CD14-positive monocyte (primary cell): ENCODE measurements around the gene ABHD11. TPM values are rescaled to one million over a fixed set of nuclear protein-coding genes. Genes with fewer than 3 reads are reported as not detected.

Experiments
- DNase-seq, 3 donors: peaks; one replicate each; pipeline ENCODE4 v3.0.0-alpha.2; 2011 to 2022
- H2AFZ ChIP-seq: 2 replicates; pipeline ENCODE4 v1.6.0; 2012; ENCODE audit warnings: mild to moderate bottlenecking, low read depth, low read length, inconsistent platforms; ENCODE audit not compliant: insufficient read depth, poor library complexity, severe bottlenecking
- H3K27ac ChIP-seq, 2 donors: 1 replicate in 1 of 2; 2 replicates in 1 of 2; pipeline ENCODE4 v1.5.1; 2012 to 2013; ENCODE audit warnings: low read length in 2 of 2, control low read depth in 1 of 2, inconsistent platforms in 1 of 2, low read depth in 1 of 2, mild to moderate bottlenecking in 1 of 2
- H3K27me3 ChIP-seq, 2 donors: one replicate each; pipeline versions ENCODE4 v1.6.0 to v1.6.1; 2011 to 2013; ENCODE audit warnings: low read length in 2 of 2; ENCODE audit not compliant: control insufficient read depth in 2 of 2, insufficient read depth in 2 of 2
- H3K36me3 ChIP-seq, 2 donors: replicated peaks in 1 of 2; 1 replicate in 1 of 2; 2 replicates in 1 of 2; pipeline versions ENCODE4 v1.5.1 to v1.6.1; 2012 to 2013; ENCODE audit warnings: low read length in 2 of 2, control low read depth in 1 of 2, inconsistent platforms in 1 of 2, mild to moderate bottlenecking in 1 of 2; ENCODE audit not compliant: insufficient read depth in 2 of 2, control insufficient read depth in 1 of 2
- H3K4me1 ChIP-seq, 2 donors: 1 replicate in 1 of 2; 2 replicates in 1 of 2; pipeline versions ENCODE4 v1.5.1 to v1.6.1; 2012 to 2013; ENCODE audit warnings: low read length in 2 of 2, control low read depth in 1 of 2, inconsistent platforms in 1 of 2, mild to moderate bottlenecking in 1 of 2, moderate library complexity in 1 of 2; ENCODE audit not compliant: insufficient read depth in 2 of 2, control insufficient read depth in 1 of 2
- H3K4me2 ChIP-seq: replicated peaks from 2 replicates; pipeline ENCODE3; 2012; ENCODE audit warnings: low read length, moderate library complexity, mild to moderate bottlenecking; ENCODE audit not compliant: poor library complexity, severe bottlenecking; ENCODE audit errors: extremely low read depth
- H3K4me3 ChIP-seq, 3 experiments: fragments of 200-600 bp in 1 of 3; sonication (generic) in 1 of 3; replicated peaks in 1 of 3; 1 replicate in 2 of 3; 2 replicates in 1 of 3; pipeline ENCODE4 v1.5.1; 2011 to 2013; ENCODE audit warnings: low read length in 3 of 3, mild to moderate bottlenecking in 3 of 3, control low read depth in 2 of 3, low read depth in 2 of 3, inconsistent platforms in 1 of 3, moderate library complexity in 1 of 3
- H3K79me2 ChIP-seq: 2 replicates; pipeline ENCODE4 v1.6.0; 2012; ENCODE audit warnings: mild to moderate bottlenecking, control low read depth, inconsistent platforms, low read length, moderate library complexity; ENCODE audit not compliant: insufficient read depth
- H3K9ac ChIP-seq: 2 replicates; pipeline ENCODE4 v1.6.0; 2017; ENCODE audit warnings: low read length, mild to moderate bottlenecking; ENCODE audit not compliant: insufficient read depth, poor library complexity, severe bottlenecking
- H3K9me3 ChIP-seq, 2 donors: replicated peaks in 1 of 2; 1 replicate in 1 of 2; 2 replicates in 1 of 2; pipeline versions ENCODE4 v1.5.1 to v1.6.1; 2012 to 2013; ENCODE audit warnings: low read length in 2 of 2, control low read depth in 1 of 2; ENCODE audit not compliant: control insufficient read depth in 1 of 2, insufficient read depth in 1 of 2
- H4K20me1 ChIP-seq: 2 replicates; pipeline ENCODE4 v1.6.0; 2012; ENCODE audit warnings: mild to moderate bottlenecking, low read length, control low read depth, moderate library complexity; ENCODE audit not compliant: insufficient read depth
- H3K27ac Mint-ChIP-seq, 7 donors: one replicate each; pipeline ENCODE4 v1.8.0; 2020; ENCODE audit warnings: mild to moderate bottlenecking in 7 of 7, mixed read lengths in 7 of 7, moderate library complexity in 6 of 7, inconsistent platforms in 2 of 7
- H3K27me3 Mint-ChIP-seq, 3 donors: one replicate each; pipeline ENCODE4 v1.8.0; 2021 to 2022; ENCODE audit warnings: low read depth in 3 of 3, mild to moderate bottlenecking in 3 of 3, mixed read lengths in 3 of 3, moderate library complexity in 3 of 3, inconsistent platforms in 1 of 3
- H3K36me3 Mint-ChIP-seq, 2 donors: one replicate each; pipeline ENCODE4 v1.8.0; 2020; ENCODE audit warnings: mixed read lengths in 2 of 2, inconsistent platforms in 1 of 2, mild to moderate bottlenecking in 1 of 2
- H3K4me1 Mint-ChIP-seq: one replicate; pipeline ENCODE4 v1.8.0; 2020; ENCODE audit warnings: mild to moderate bottlenecking, mixed read lengths
- H3K4me3 Mint-ChIP-seq, 2 donors: one replicate each; pipeline ENCODE4 v1.8.0; 2020; ENCODE audit warnings: mild to moderate bottlenecking in 2 of 2, mixed read lengths in 2 of 2, moderate library complexity in 1 of 2
- H3K9me3 Mint-ChIP-seq, 7 donors: one replicate each; pipeline ENCODE4 v1.8.0; 2020 to 2022; ENCODE audit warnings: mixed read lengths in 7 of 7, mild to moderate bottlenecking in 6 of 7, moderate library complexity in 6 of 7, inconsistent platforms in 2 of 7
- WGBS: methylation state at CpG from one replicate; pipeline ENCODE4 v1.1.5; 2013; ENCODE audit warnings: missing lambda C conversion rate; ENCODE audit not compliant: insufficient coverage; 5-methylcytosine and 5-hydroxymethylcytosine counted together
- intact Hi-C, 2 donors: fragments of 100-400 bp; cut with micrococcal nuclease; formaldehyde crosslinking; loops; one replicate each; pipeline versions ENCODE4 v1.15.0 to v1.15.1; 2023
- polyA plus RNA-seq, 3 donors: library from polyadenylated mRNA; depleted of rRNA in 1 of 3; unstranded in 2 of 3; stranded (reverse) in 1 of 3; fragments of 300-500 nt in 2 of 3; fragments of >200 nt in 1 of 3; fragmentation: Illumina TruSeq in 2 of 3; gene quantifications; 1 replicate in 2 of 3; 2 replicates in 1 of 3; pipeline ENCODE4 v1.2.3, GENCODE V29; 2012 to 2021
- TF ChIP-seq, protein P1 (sequence below): fragments of 200-600 bp; IDR thresholded peaks from one replicate; pipeline ENCODE4 v1.8.0; 2022; ENCODE audit warnings: antibody characterized with exemption, mild to moderate bottlenecking

The ABHD11 gene
- polyA plus RNA-seq, 3 donors, result 20.3 to 23.5 (median 22.1) TPM

DNA sequence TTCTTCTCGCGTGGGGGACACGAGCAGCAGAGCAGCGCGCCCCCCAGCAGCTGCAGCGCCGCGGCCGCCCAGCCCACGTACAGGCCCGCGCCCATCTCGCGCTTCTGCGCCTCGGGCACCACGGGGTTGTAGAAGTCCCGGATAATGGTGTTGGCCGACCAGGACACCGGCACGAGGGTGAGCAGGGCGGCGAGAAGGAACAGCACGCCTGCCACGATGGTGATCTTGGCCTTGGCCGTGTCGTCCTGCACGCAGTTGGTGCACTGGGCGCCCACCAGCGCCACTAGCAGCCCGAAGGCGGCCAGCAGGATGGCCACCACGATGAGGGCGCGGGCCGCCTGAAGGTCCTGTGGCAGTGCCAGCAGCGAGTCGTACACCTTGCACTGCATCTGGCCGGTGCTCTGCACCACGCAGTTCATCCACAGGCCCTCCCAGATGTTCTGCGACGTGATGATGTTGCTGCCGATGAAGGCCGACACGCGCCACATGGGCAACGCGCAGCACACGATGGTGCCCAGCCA is 30.9 kb upstream of the ABHD11 start:
- H3K4me1 ChIP-seq, result peaks cover 7 to 9% of the 10 kb centered on the region in 2 donors
- H3K27ac ChIP-seq, result no peak overlapping the region
- peaks cover 0 to 9% (median 2%) of the 10 kb centered on the region in 7 donors for H3K9me3 Mint-ChIP-seq
- peaks cover 53 to 71% (median 62%) of the 10 kb centered on the region in 3 donors for H3K27me3 Mint-ChIP-seq
- H3K36me3 Mint-ChIP-seq, result no peaks in the 10 kb centered on the region
- H2AFZ ChIP-seq, result no peak overlapping the region
- intact Hi-C loops, result loop anchor here in 1 of 2 donors (10.0 kb wide), 2 partner anchors 55 to 275 kb away; no protein-coding TSS in a partner anchor
- no peak overlapping the region for H3K27ac Mint-ChIP-seq
- H3K79me2 ChIP-seq, result no peaks in the 10 kb centered on the region
- WGBS, result 27% methylated on average over 47 of the region's 49 CpGs
- H3K4me3 ChIP-seq, result no peak overlapping the region
- H3K9ac ChIP-seq, result no peak overlapping the region
- H3K4me3 Mint-ChIP-seq, result peak overlapping the region in 1 of 2 donors; percentile 74
- no peaks in the 10 kb centered on the region for H3K36me3 ChIP-seq
- H3K4me2 ChIP-seq, result no peak overlapping the region
- peaks cover 9 to 49% of the 10 kb centered on the region in 2 donors for H3K27me3 ChIP-seq
- TF ChIP-seq, protein P1, sequence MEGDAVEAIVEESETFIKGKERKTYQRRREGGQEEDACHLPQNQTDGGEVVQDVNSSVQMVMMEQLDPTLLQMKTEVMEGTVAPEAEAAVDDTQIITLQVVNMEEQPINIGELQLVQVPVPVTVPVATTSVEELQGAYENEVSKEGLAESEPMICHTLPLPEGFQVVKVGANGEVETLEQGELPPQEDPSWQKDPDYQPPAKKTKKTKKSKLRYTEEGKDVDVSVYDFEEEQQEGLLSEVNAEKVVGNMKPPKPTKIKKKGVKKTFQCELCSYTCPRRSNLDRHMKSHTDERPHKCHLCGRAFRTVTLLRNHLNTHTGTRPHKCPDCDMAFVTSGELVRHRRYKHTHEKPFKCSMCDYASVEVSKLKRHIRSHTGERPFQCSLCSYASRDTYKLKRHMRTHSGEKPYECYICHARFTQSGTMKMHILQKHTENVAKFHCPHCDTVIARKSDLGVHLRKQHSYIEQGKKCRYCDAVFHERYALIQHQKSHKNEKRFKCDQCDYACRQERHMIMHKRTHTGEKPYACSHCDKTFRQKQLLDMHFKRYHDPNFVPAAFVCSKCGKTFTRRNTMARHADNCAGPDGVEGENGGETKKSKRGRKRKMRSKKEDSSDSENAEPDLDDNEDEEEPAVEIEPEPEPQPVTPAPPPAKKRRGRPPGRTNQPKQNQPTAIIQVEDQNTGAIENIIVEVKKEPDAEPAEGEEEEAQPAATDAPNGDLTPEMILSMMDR, result no peak
- DNase-seq, result no peak
- H4K20me1 ChIP-seq, result no peaks in the 10 kb centered on the region
- H3K4me1 Mint-ChIP-seq, result peaks cover 10% of the 10 kb centered on the region
- H3K9me3 ChIP-seq, result no peaks in the 10 kb centered on the region

DNA sequence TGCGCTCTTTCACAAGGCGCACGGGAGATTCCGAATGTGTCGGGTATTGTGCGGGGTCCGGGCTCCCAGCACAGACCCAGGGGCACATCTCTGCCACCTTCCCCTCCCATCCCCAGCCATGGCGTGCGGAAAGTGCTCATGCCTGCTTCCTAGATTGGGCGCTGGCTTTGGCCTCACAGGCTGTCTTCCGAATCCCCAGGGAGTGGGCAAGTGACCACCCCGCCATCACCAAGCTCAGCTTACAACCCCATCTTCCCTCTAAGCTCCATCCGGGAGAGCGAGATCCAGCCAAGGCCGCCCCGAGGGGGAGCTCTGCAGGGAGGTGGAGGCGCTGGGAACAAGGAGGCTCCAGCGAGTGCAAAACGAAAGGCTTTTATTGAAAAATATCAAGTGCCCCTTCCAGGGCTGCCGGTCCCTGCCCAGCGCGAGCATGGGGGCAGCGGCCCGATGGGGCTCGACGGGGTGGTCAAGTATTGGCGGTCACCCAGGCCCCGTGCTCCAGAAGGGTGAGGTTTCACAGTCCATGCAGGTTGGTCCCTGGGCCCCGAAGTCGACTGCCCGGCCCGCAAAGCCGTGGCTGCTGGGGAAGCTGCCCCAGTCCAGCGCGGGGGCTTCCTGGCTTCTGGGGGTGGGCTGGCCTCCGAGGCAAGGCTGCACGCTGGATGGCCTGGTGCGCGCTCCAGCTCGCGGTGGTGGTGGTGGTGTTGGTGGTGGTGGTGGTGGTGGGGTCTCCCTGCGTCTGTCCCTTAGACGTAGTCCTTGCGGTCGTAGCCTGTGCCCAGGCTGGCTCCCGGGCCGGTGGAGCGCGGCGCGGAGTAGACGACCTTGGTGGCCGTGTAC is 30.3 kb upstream of the ABHD11 start:
- Mint-ChIP-seq H3K36me3 (no peaks in the 10 kb centered on the region), H3K9me3 (peaks cover 0 to 7% (median 2%) of the 10 kb centered on the region in 7 donors), H3K27ac (no peak overlapping the region), H3K4me3 (peak overlapping the region in 1 of 2 donors; percentile 74), H3K4me1 (peaks cover 5% of the 10 kb centered on the region), H3K27me3 (peaks cover 53 to 70% (median 62%) of the 10 kb centered on the region in 3 donors)
- H2AFZ ChIP-seq, result no peak overlapping the region
- H3K36me3 ChIP-seq, result no peaks in the 10 kb centered on the region
- DNase-seq, result no peak
- no peaks in the 10 kb centered on the region for H4K20me1 ChIP-seq
- intact Hi-C loops, result no loop called here
- H3K4me3 ChIP-seq, result no peak overlapping the region
- WGBS, result 46% methylated on average over 42 of the region's 53 CpGs
- no peaks in the 10 kb centered on the region for H3K9me3 ChIP-seq
- H3K27me3 ChIP-seq, result peaks cover 9 to 49% of the 10 kb centered on the region in 2 donors
- no peak overlapping the region for H3K4me2 ChIP-seq
- H3K27ac ChIP-seq, result no peak overlapping the region
- H3K4me1 ChIP-seq, result peaks cover 2 to 4% of the 10 kb centered on the region in 2 donors
- TF ChIP-seq, protein P1, result no peak
- no peak overlapping the region for H3K9ac ChIP-seq
- no peaks in the 10 kb centered on the region for H3K79me2 ChIP-seq
